Keratinocyte (primary cell): Measurements from ENCODE around the gene ZNF678. TPM values are rescaled to one million over a fixed set of nuclear protein-coding genes. Genes with fewer than 3 reads are reported as not detected.

ENCODE experiments used
- DNase-seq: peaks from one replicate; pipeline ENCODE4 v3.0.0-alpha.2; 2011; ENCODE audit warnings: low read depth, missing footprints, low spot score
- FAIRE-seq: peaks from 2 replicates; lab custom pipeline; 2011; peaks lifted over from hg19 to GRCh38; lab: Jason Lieb, UNC
- H2AFZ ChIP-seq: 2 replicates; pipeline ENCODE4 v1.6.0; 2012; ENCODE audit warnings: low read length, control low read depth, inconsistent platforms; ENCODE audit not compliant: control insufficient read depth
- H3K27ac ChIP-seq: 2 replicates; pipeline ENCODE4 v1.5.1; 2011; ENCODE audit warnings: low read length; ENCODE audit not compliant: control insufficient read depth, insufficient read depth
- H3K27me3 ChIP-seq: 3 replicates; pipeline ENCODE4 v1.6.0; 2011; ENCODE audit warnings: low read length; ENCODE audit not compliant: control insufficient read depth, insufficient read depth; ENCODE audit errors: extremely low read depth
- H3K36me3 ChIP-seq, 2 experiments: 2 replicates in 1 of 2; 3 replicates in 1 of 2; pipeline ENCODE4 v1.5.1; 2011; ENCODE audit warnings: low read length in 2 of 2, mild to moderate bottlenecking in 1 of 2; ENCODE audit not compliant: control insufficient read depth in 2 of 2, insufficient read depth in 2 of 2; ENCODE audit errors: extremely low read depth in 1 of 2
- H3K4me1 ChIP-seq: 3 replicates; pipeline ENCODE4 v1.5.1; 2011; ENCODE audit warnings: low read length; ENCODE audit not compliant: control insufficient read depth, insufficient read depth; ENCODE audit errors: extremely low read depth
- H3K4me2 ChIP-seq: 3 replicates; pipeline ENCODE4 v1.6.0; 2011; ENCODE audit warnings: low read depth, low read length; ENCODE audit not compliant: control insufficient read depth, insufficient read depth; ENCODE audit errors: extremely low read depth
- H3K4me3 ChIP-seq, 3 experiments: fragments of 200-600 bp in 1 of 3; sonication (generic) in 1 of 3; 2 replicates in 2 of 3; 3 replicates in 1 of 3; pipeline ENCODE4 v1.5.1; 2011 to 2016; ENCODE audit warnings: low read length in 3 of 3, mild to moderate bottlenecking in 3 of 3, control low read depth in 2 of 3, inconsistent platforms in 1 of 3, low read depth in 1 of 3, mixed read lengths in 1 of 3, mixed run types in 1 of 3, moderate library complexity in 1 of 3; ENCODE audit not compliant: control insufficient read depth in 2 of 3, insufficient read depth in 2 of 3; ENCODE audit errors: extremely low read depth in 1 of 3
- H3K79me2 ChIP-seq: 2 replicates; pipeline ENCODE4 v1.6.0; 2012; ENCODE audit warnings: low read length; ENCODE audit not compliant: control insufficient read depth, insufficient read depth
- H3K9ac ChIP-seq: 3 replicates; pipeline ENCODE4 v1.6.0; 2011; ENCODE audit warnings: low read length; ENCODE audit not compliant: control insufficient read depth, insufficient read depth; ENCODE audit errors: extremely low read depth
- H3K9me1 ChIP-seq: 3 replicates; pipeline ENCODE4 v1.6.0; 2011; ENCODE audit warnings: low read length; ENCODE audit not compliant: control insufficient read depth, insufficient read depth; ENCODE audit errors: extremely low read depth
- H3K9me3 ChIP-seq: 2 replicates; pipeline ENCODE4 v1.5.1; 2012; ENCODE audit warnings: low read depth, low read length; ENCODE audit not compliant: control insufficient read depth
- H4K20me1 ChIP-seq: 3 replicates; pipeline ENCODE4 v1.6.0; 2011; ENCODE audit warnings: low read length; ENCODE audit not compliant: control insufficient read depth, insufficient read depth; ENCODE audit errors: extremely low read depth
- CTCF ChIP-seq, 3 experiments: IDR thresholded peaks in 1 of 3; conservative IDR thresholded peaks in 1 of 3; optimal IDR thresholded peaks in 1 of 3; 2 replicates in 2 of 3; 3 replicates in 1 of 3; pipeline versions ENCODE3 to v1.5.1; 2011; ENCODE audit warnings: low read length in 3 of 3, mild to moderate bottlenecking in 3 of 3, moderate library complexity in 2 of 3, control low read depth in 1 of 3, inconsistent platforms in 1 of 3; ENCODE audit not compliant: insufficient read depth in 2 of 3; ENCODE audit errors: extremely low read depth in 1 of 3
- EZH2 ChIP-seq: IDR thresholded peaks from one replicate; pipeline ENCODE4 v1.6.1; 2012; ENCODE audit warnings: inconsistent platforms, mild to moderate bottlenecking, low read length, moderate library complexity
- dilution Hi-C: fragments of 300-500 bp; cut with MboI; formaldehyde crosslinking; loops from one replicate; pipeline ENCODE4 v1.7.0; 2020; ENCODE audit warnings: low sequenced_read_pairs; ENCODE audit not compliant: extremely low pct_ligation_motif_present
- polyA plus RNA-seq, 5 experiments: library from polyadenylated mRNA; depleted of rRNA in 3 of 5; stranded (reverse) in 3 of 5; stranded (forward) in 1 of 5; unstranded in 1 of 5; fragments of >200 nt; gene quantifications; 1 replicate in 1 of 5; 2 replicates in 3 of 5; 3 replicates in 1 of 5; pipeline versions ENCODE4 v1.2.1 to v1.2.3, GENCODE V29; 2011 to 2012; ENCODE audit warnings: missing spikeins in 2 of 5, low read depth in 1 of 5, low replicate concordance in 1 of 5

Gene ZNF678
- polyA plus RNA-seq, 1 donor (not counting 4 experiments of a cell fraction or from before 2014, with no cell fraction given): 3.0 TPM

GRCh38 chr1:227547310-227548118 is 15.8 kb upstream of the ZNF678 start:
- TF ChIP-seq EZH2 (no peak), CTCF (optimal IDR thresholded peaks at IDR 0.05 in 1 of 3, IDR thresholded peaks at IDR 0.05 in 1 of 3, conservative IDR thresholded peaks at IDR 0.05 in 1 of 3; ENCODE audit: extremely low read depth in 1 of 3, insufficient read depth in 2 of 3, low read length in 3 of 3) (no peak)
- DNase-seq: no peak
- Histone ChIP-seq H3K79me2 (no peaks in the 10 kb centered on the region), H3K27me3 (no peaks in the 10 kb centered on the region), H3K9me3 (no peaks in the 10 kb centered on the region), H3K4me2 (no peak overlapping the region), H3K4me3 (no peak overlapping the region), H4K20me1 (no peaks in the 10 kb centered on the region), H3K4me1 (no peaks in the 10 kb centered on the region), H3K36me3 (no peaks in the 10 kb centered on the region), H3K27ac (no peak overlapping the region), H2AFZ (no peak overlapping the region), H3K9me1 (no peaks in the 10 kb centered on the region), H3K9ac (no peak overlapping the region)
- dilution Hi-C loops: no loop called here
- no peak for FAIRE-seq

DNA sequence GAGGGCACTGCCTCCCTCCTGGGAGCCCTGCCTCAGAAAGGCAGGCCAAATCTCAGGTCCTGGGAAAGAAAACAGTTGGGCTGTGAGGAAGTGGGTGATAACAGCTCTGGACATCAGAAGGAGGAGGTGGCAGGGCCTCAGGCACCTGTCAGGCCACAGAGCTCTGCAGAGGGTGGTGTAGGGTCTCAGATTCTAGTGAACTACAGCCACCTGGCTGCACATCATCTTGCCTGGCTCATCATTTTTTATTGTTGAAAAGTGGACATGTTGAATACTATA is 15.3 kb upstream of the ZNF678 start:
- H2AFZ ChIP-seq: no peak overlapping the region
- H3K9me3 ChIP-seq: no peaks in the 10 kb centered on the region
- H3K79me2 ChIP-seq: no peaks in the 10 kb centered on the region
- no peaks in the 10 kb centered on the region for H3K36me3 ChIP-seq
- H4K20me1 ChIP-seq: no peaks in the 10 kb centered on the region
- no peaks in the 10 kb centered on the region for H3K9me1 ChIP-seq
- no peak overlapping the region for H3K4me3 ChIP-seq
- DNase-seq (no peak), FAIRE-seq (no peak)
- H3K4me2 ChIP-seq: no peak overlapping the region
- no peak overlapping the region for H3K27ac ChIP-seq
- TF ChIP-seq EZH2 (no peak), CTCF (optimal IDR thresholded peaks at IDR 0.05 in 1 of 3, IDR thresholded peaks at IDR 0.05 in 1 of 3, conservative IDR thresholded peaks at IDR 0.05 in 1 of 3; ENCODE audit: extremely low read depth in 1 of 3, insufficient read depth in 2 of 3, low read length in 3 of 3) (no peak)
- no peaks in the 10 kb centered on the region for H3K27me3 ChIP-seq
- no peak overlapping the region for H3K9ac ChIP-seq
- dilution Hi-C loops: no loop called here
- H3K4me1 ChIP-seq: no peaks in the 10 kb centered on the region
